GM12873 (cell line): ENCODE data around the gene FAM98A.

Experiments
- CTCF ChIP-seq: IDR thresholded peaks from 2 replicates; pipeline ENCODE4 v1.5.1; 2012; ENCODE audit warnings: low read depth, mild to moderate bottlenecking, moderate library complexity, low read length, control low read depth; ENCODE audit not compliant: insufficient read depth; ENCODE audit errors: missing control alignments

FAM98A gene

DNA sequence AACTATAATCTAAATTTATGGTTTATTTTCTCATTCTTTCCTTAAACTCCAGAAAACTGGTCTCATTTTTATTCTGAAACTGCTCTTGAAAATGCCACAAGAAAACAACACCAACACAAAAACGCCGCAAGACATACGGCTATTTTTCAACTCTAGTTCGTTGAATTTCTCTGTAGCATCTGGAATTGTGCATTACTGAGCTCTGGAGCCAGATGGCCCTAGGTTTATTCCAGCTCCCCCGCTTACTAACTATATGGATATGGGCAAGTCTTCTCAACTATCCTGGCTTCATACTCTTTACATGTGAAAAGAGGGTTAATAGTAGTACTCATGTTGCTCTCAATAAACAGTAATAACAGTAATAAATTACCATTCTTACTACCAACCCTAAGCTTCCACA, 19.9 kb downstream of the FAM98A start:
- TF ChIP-seq CTCF: no peak

- TF ChIP-seq CTCF: no peak
Measured at GRCh38 chr2:33577668-33578067, 21.4 kb downstream of the FAM98A start.

DNA sequence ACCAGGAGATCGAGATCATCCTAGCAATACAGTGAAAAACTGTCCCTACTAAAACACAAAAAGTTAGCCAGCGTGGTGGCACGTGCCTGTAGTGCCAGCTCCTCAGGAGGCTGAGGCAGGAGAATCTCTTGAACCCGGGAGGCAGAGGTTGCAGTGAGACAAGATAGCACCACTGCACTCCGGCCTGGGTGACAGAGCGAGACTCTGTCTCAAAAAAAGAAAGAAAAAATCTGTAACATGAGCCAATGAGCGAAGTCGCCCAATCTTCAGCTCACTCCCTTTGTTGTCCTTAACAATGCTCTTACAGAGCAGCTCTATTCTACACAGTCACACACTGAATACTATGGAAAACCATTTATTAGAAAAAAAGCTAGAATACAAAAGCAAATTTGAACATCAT, 22.0 kb downstream of the FAM98A start:
- TF ChIP-seq CTCF: no peak

DNA sequence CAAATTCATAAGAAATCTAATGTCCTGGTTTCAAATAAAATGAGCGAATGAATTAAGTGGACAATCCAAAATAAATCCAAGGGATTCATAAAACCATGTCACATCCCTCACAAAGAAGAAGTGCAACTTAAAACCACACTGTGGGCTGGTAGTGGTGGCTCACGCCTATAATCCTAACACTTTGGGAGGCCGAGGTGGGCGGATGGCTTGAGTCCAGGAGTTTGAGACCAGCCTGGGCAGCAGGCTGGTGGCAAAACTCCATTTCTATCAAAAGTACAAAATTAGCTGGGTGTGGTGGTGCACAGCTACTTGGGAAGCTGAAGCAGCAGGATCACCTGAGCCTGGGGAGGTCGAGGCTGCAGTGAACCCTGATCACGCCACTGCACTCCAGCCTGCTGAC, 25.4 kb downstream of the FAM98A start:
- no peak for TF ChIP-seq CTCF

DNA sequence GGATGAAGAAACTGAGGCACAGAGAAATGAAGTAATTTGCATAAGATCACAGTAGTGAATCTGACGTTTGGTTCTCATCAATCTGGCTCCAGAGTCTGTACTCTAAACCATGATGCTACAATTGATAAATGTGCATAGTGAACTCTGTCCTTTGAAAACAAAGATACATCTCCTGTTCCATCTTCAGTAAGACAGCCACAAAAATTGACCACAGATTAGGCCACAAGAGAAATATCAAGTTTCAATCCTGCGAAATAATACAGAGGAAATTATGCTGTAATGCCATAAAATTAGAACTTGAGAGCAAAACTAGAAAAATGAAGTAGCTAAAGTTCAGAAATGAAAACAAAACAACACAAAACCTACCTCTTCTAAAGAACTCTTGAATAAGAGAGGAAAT, 28.4 kb downstream of the FAM98A start:
- TF ChIP-seq CTCF: no peak

DNA sequence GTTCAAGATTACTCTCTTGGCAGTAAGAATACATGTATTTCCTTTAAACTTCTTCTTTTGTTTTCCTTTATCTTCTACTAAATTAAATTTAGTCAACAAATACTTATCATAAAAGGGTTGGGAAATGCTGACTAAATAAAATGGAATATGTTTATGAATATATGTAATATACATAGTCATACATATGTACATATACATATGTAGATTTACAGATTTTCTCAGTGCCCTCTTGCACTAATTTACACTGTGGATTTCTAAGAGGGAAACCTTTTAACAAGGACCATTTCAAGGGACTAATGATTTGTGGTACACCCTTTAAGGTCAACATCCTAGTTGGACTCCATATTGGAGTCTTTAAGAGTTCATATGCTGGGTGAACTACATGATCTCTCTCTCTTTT, 37.2 kb downstream of the FAM98A start:
- TF ChIP-seq CTCF: no peak

DNA sequence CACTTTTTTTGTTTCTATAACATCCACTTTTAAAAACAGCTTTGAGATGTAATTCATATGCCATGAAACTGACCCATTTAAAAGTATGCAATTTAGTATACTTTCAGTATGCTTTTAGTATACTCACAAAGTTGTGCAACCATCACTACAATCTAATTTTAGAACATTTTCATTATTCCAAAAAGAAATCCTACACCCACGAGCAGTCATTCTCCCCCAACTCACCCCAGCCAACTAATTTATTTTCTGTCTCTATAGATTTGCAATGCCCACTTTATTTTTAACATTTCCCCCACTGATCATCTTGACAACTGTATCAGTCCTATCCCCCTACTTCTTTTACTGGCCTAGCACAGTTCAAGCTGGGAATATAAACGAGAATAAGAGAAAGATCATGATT, 39.1 kb downstream of the FAM98A start:
- TF ChIP-seq CTCF: no peak

- no peak for TF ChIP-seq CTCF
Measured at GRCh38 chr2:33559328-33559727, 39.8 kb downstream of the FAM98A start.
